GM18858 (cell line): ENCODE data around the gene FOXF1.
A peak's percentile ranks its signal among the peaks of the same experiment; 100 is the strongest.

Source experiments
- ATAC-seq: cut with Tn5 transposase; IDR thresholded peaks from one replicate; pipeline ENCODE4 v1.9.1; 2021; ENCODE audit not compliant: unreplicated experiment

The FOXF1 gene

DNA sequence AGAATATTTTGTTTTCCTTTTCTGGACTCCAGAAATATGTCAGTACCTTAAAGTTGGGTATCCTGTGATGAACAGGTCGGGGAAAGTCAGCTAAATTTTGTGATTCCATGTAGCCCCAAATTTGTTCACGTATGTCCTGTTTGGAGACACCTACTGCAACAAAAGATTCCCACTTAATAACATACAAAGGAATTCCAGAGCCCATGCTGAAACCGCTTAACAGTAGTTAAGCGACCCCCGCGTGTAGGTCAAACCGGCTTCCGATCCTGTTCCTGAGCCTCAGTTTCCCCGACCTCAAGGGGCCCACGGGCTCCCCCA is 44.2 kb downstream of the FOXF1 start:
- ATAC-seq, result no peak

DNA sequence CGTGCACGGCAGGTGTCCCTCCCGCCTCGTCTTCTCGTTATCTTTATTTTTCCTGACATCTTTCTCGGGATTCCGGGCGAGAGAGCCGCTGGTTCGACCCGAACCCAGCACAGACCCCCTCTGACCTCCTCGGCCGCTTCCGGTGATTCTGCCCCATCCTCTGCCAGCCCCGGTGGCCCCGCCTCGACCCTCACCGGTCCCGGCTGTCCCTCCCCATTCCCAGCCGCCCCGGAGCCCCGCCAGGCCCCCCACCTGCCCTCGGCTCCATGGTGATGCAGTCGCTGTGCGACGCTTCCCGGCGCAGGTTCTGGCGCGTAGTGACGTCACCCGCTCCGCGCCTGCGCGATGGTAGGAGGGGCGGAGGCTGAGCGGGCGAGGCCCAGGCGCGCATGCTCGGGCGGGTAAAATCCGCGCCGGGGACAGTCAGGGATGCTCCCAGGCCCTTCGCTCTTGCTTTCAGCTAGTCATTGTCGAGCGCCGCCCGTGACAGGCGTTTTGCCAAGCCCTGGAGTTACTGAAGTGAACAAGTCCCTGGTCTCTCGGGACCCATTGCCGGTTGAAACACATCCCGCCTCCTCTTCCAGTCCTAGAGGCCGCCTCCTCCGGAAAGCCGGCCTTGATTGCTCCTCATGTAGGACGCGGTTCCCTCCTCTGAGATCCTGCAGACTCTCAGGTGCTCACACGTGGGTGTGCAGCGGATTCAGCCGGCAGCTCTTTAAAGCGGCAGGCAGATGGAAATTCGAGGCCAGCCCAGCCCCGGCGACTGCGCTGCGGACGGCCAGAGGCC is 44.8 kb downstream of the FOXF1 start, which contains the start of gene MTHFSD:
Gene MTHFSD, minus strand, starts transcription at position 319 of the 787 bp plus-strand sequence. Its CDS starts 51 bp downstream, at position 268.
- ATAC-seq, result peak; percentile 70

DNA sequence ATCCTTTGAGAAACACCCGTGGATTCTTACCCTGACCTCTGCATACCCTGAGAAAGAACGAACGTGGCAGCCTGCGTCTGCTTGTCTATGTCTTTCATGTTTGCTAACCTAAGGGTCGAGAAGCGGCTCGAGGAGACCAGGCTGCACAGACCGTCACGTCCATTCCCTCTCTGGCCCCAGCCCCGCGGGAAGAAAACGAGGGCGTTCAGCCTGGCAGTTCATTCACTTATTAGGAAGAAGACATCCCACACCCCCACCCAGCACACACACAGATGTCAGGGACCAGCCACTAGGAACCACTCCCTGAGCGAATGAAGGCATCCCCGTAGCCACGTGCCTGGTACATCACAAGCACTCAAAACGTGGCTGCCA is 45.4 kb downstream of the FOXF1 start:
- peak; percentile 16 for ATAC-seq

DNA sequence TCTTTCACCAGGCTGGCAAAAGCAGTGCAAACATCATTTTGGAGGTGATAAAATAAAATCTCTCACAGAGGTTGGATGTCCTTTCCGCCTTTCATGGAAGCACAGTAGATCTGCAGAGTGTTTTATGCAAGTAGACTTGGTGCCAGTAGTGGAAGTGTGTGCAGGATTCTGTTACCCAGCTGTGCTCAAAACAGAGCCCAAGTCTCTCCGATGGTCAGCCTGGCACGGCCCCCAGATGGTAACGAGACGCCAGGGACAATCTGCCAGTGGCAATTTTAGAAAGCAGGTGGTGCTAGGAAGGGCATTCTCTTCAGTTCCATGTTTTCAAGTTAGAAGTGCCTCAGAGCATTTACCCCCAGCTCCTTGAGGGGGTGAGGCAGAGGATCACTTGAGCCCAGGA is 46.2 kb downstream of the FOXF1 start:
- ATAC-seq, result no peak

DNA sequence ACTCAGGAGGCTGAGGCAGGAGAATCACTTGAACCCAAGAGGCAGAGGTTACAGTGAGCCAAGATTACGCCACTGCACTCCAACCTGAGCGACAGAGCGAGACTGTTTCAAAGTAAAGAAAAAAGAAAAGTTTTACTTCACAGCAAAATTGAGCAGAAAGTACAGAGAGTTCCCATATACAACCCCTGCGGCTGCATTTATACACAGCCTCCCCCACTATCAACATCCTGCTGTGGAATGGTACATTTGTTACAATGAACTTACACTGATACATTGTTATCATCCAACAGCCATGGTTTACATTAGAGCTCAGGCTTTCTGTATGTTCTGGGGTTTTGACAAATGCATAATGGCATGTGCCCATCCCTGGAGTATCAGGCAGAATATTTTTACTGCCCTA is 47.3 kb downstream of the FOXF1 start:
- no peak for ATAC-seq

DNA sequence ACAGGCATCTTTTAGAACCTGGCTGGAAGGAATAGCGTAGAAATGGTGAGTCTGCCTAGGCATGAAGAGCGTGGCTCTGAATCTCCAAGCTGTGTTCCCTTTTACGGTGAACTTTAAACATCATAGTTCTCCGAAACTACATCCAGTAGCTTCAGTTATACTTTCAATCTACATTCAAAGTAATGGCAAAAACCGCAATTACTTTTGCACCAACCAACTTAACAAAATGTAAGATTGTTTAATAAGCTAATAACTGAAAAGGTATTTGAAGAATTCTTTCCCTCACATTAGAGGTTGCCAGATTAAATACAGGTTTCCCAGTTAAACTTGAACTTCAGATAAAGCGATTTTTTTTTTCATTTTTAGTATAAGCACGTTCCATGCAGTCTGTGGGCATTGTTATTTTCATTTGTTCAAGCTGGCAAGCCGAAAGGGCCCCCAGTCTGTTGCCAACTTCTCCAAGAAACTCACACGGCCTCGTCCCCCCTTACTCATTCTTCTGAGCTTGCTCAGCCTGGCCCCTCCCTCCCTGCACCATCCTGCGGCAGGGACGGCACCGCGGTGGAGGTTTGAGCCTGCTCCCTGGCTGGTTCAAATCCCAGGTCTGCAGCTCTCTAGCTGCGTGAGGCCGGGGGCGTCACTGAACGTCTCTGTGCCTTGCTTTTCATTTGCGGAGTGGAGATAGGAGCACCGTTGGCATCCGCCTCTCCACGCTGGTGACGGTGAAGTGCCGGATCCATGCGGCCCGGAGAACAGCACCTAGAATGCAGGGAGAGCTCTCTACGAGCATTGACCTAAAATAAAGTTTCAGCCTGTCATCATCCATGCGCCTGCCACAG is 48.2 kb downstream of the FOXF1 start:
- ATAC-seq, result no peak

DNA sequence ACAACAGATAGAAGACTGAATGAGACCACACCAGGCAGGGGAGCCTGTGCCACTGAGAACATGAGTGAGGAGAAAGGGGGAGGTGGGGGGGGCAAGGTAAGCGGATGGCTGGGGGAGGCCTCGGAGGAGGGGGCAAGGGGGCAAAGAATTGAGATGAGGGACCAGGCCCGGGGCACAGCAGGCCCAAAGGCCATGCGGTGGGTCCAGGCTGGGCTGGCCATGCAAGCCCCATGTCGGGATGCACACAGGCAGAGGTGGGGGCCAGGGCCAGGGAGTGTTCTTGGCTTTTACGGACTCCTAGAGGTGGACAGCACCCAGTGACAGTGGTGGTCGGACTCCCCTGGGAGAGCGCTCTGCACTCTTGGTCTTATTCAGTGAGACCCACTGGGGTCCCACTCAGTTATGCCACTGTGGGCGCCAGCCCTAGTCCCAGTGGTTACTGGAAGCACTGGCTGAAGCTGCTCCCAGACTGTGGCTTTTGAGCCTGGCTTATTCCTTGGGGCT is 49.5 kb downstream of the FOXF1 start:
- no peak for ATAC-seq

DNA sequence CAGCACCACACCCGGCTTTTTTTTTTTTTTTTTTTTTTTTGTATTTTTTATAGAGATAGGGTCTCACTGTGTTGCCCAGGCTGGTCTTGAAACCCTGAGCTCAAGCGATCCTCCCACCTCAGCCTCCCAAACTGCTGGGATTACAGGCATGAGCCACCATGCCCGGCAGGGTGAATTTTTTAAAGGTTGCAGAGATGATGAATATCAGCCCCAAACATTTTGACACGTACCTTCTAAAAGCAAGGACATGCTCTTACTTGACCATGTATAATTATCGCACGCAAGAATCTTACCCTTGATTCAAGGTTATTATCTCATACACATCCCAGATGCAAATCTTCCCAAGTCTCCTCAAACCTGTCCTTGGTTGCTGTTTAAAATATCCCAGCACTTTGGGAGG is 52.0 kb downstream of the FOXF1 start:
- ATAC-seq, result no peak

DNA sequence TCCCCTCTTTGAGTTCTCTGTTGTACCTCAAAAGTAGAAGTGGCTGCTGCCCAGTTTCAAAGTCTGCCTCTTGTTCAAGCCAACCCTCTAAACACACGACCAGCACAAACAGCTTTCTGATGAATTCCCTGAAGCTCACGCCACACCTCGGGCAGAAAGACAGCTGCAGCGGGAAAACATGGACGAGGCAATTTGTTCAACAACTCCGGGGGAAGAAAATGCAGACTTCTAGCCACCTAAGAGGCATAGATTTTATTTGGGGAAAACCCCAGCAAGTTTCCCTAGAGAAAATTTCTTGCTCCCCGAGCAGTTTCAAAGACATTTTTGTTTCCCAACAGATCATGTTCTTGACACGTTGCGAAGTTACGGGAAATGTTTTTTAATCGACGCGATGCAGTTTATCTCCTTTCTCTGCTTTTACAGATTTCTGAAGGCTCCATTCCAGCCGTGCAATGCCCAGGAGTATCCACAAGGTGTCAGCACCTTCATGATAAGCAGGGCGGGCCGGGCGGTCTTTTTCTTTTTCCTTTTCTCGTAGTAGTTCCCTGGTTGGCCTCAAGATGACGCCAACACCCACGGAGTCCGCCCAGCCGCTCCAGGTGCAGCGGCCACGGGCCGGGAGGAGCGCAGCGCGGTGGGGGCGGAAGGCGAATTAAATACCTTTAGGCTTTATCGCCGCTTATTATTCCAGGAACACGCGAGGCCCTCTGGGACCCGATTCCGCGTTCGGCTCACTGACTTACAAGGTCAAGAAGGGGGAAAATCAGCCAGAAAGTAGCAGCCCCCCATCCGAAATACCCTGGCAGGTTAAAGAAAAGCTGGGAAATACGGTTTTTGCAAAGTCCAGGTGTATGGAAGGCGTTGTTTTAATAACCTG is 53.4 kb downstream of the FOXF1 start:
- no peak for ATAC-seq
